Smooth muscle cell of the brain vasculature (primary cell): ENCODE data around the gene BUB1B.
A peak's percentile ranks its signal among the peaks of the same experiment; 100 is the strongest.
"Not testable (repeated sequence)": the region's sequence is repeated elsewhere in the genome, so short reads cannot be mapped to it uniquely, and the experiment has no call there.

ENCODE experiments used
- DNase-seq: peaks from one replicate; pipeline ENCODE4 v3.0.0-alpha.2; 2012; ENCODE audit warnings: low read depth, low spot score

Gene BUB1B

GRCh38 chr15:40160689-40161688, at the start of gene BUB1B:
BUB1B (plus strand) TSS chr15:40161069; CDS start chr15:40161221, 152 bp downstream.
- DNase-seq: peak; percentile 80

- DNase-seq: no peak
Observed at GRCh38 chr15:40111888-40112287, 49.0 kb upstream of the BUB1B start.

- no peak for DNase-seq
Observed at GRCh38 chr15:40112789-40113188, 48.1 kb upstream of the BUB1B start.

- no peak for DNase-seq
Observed at GRCh38 chr15:40114218-40114617, 46.7 kb upstream of the BUB1B start.

GRCh38 chr15:40115106-40115505, 45.8 kb upstream of the BUB1B start:
- DNase-seq: not testable (repeated sequence)

- no peak for DNase-seq
Observed at GRCh38 chr15:40115670-40116093, 45.2 kb upstream of the BUB1B start.

GRCh38 chr15:40118473-40118872, 42.4 kb upstream of the BUB1B start:
- DNase-seq: no peak

GRCh38 chr15:40121911-40122638, 38.8 kb upstream of the BUB1B start:
- DNase-seq: no peak

- DNase-seq: not testable (repeated sequence)
Observed at GRCh38 chr15:40122989-40123388, 37.9 kb upstream of the BUB1B start.

- not testable (repeated sequence) for DNase-seq
Observed at GRCh38 chr15:40123863-40124262, 37.0 kb upstream of the BUB1B start.

- not testable (repeated sequence) for DNase-seq
Observed at GRCh38 chr15:40124333-40124732, 36.5 kb upstream of the BUB1B start.

- not testable (repeated sequence) for DNase-seq
Observed at GRCh38 chr15:40124807-40125285, 36.0 kb upstream of the BUB1B start.

GRCh38 chr15:40125950-40126349, 34.9 kb upstream of the BUB1B start:
- no peak for DNase-seq

- no peak for DNase-seq
Observed at GRCh38 chr15:40128766-40129660, 31.9 kb upstream of the BUB1B start.

- no peak for DNase-seq
Observed at GRCh38 chr15:40130118-40130517, 30.8 kb upstream of the BUB1B start.

- DNase-seq: no peak
Observed at GRCh38 chr15:40130799-40131502, 29.9 kb upstream of the BUB1B start.

GRCh38 chr15:40133544-40133943, 27.3 kb upstream of the BUB1B start:
- no peak for DNase-seq

- DNase-seq: no peak
Observed at GRCh38 chr15:40134885-40135284, 26.0 kb upstream of the BUB1B start.

- not testable (repeated sequence) for DNase-seq
Observed at GRCh38 chr15:40135846-40136450, 24.9 kb upstream of the BUB1B start.
